ENCODE results near the gene ZCCHC14. TPM values are rescaled to one million over a fixed set of nuclear protein-coding genes. Genes with fewer than 3 reads are reported as not detected.

The ZCCHC14 gene
- total and polyA plus RNA-seq, 2 of the 13 experiments (the other 11 are each of a cell fraction or from before 2014, with no cell fraction given): 12.4 to 12.5 TPM

GRCh38 chr16:87375426-87376135 lies 117.2 kb downstream of the ZCCHC14 start:
- Histone ChIP-seq H3K27me3 (ENCODE audit: control insufficient read depth in 1 of 2, insufficient read depth in 2 of 2, low read length in 2 of 2) (no peaks in the 10 kb centered on the region; a peak in 1 of 5 replicates), H2AFZ (ENCODE audit: low read length) (no peak overlapping the region), H3K4me1 (ENCODE audit: insufficient read depth, low read length) (peaks cover 96% of the 10 kb centered on the region), H3K79me2 (ENCODE audit: insufficient read depth, low read length) (peaks cover 97% of the 10 kb centered on the region), H3K4me2 (ENCODE audit: low read depth, low read length) (0 out of 2 replicates have a peak overlapping the region, but pooled peaks have one; percentile 11), H3K27ac (ENCODE audit: extremely low read length, insufficient read depth, low read length) (peak overlapping the region; percentile 21), H3K9me3 (ENCODE audit: low read length) (no peaks in the 10 kb centered on the region), H3K9ac (ENCODE audit: insufficient read depth, low read depth, low read length) (no peak overlapping the region), H3K36me3 (replicated peaks in 1 of 2; ENCODE audit: control insufficient read depth in 1 of 2, insufficient read depth in 2 of 2, low read length in 2 of 2) (peaks cover 33 to 74% of the 10 kb centered on the region in 2 experiments), H4K20me1 (ENCODE audit: insufficient read depth, low read length) (peaks cover 99% of the 10 kb centered on the region), H3K4me3 (replicated peaks in 1 of 3; ENCODE audit: insufficient read depth in 1 of 3, low read depth in 2 of 3, low read length in 3 of 3) (no peak overlapping the region; a peak in 1 of 6 replicates)
- no TSS peak for BruUV-seq (replicated peaks)
- DNase-seq (ENCODE audit: low spot score) (no peak), FAIRE-seq (no peak), ATAC-seq (no peak)
- TF ChIP-seq AGO2 (optimal IDR thresholded peaks at IDR 0.05; ENCODE audit: low read depth, low read length) (peak; percentile 68), PCBP2 (optimal IDR thresholded peaks at IDR 0.05; ENCODE audit: low read depth, low read length, poor library complexity, severe bottlenecking) (no peak), ZNF354B (CRISPR knock-in tag; IDR thresholded peaks at IDR 0.05) (0 out of 2 replicates have a peak, but pooled peaks have one; percentile 41), RBFOX2 (IDR thresholded peaks at IDR 0.05; ENCODE audit: low read depth, low read length) (peak; percentile 64), ZNF121 (CRISPR knock-in tag; IDR thresholded peaks at IDR 0.05) (peak; percentile 71), RBM22 (optimal IDR thresholded peaks at IDR 0.05; ENCODE audit: low read length) (peak; percentile 78), ZNF672 (CRISPR knock-in tag; IDR thresholded peaks at IDR 0.05) (no peak)
- 90% methylated on average over 9 of the region's 9 CpGs for WGBS (ENCODE audit: low lambda C conversion rate)
- intact Hi-C loops (cut with micrococcal nuclease; ENCODE audit: unreplicated experiment): no loop called here
- POLR2A ChIA-PET: interaction anchor here (1.5 to 14.0 kb wide), 4 partner anchors 8 to 26 kb away, joined by 4 to 265 read pairs (median 15); partner anchors contain the start of gene FBXO31
- in situ Hi-C loops (cut with HindIII; ENCODE audit: extremely low pct_ligation_motif_present, low pct_unique_long_range_greater_than_20kb): loop anchor here (25.0 kb wide), 1 partner anchor 487 kb away; the partner anchor contains the start of gene SLC7A5
- CTCF ChIA-PET (ENCODE audit: low intra/inter-chr PET ratio, low total read pairs): no interaction called here

GRCh38 chr16:87374313-87374712 lies 118.5 kb downstream of the ZCCHC14 start:
- POLR2A ChIA-PET: interaction anchor here (1.5 to 14.0 kb wide), 4 partner anchors 9 to 24 kb away, joined by 4 to 265 read pairs (median 15); partner anchors contain the start of gene FBXO31
- no peak for ATAC-seq
- H4K20me1 ChIP-seq (ENCODE audit: insufficient read depth, low read length): peaks cover 99% of the 10 kb centered on the region

More at GRCh38 chr16:87374313-87374712, 118.5 kb downstream of the ZCCHC14 start:
- 95% methylated on average over 13 of the region's 13 CpGs for WGBS (ENCODE audit: low lambda C conversion rate)
- Histone ChIP-seq H3K4me3 (replicated peaks in 1 of 3; ENCODE audit: insufficient read depth in 1 of 3, low read depth in 2 of 3, low read length in 3 of 3) (no peak overlapping the region), H3K4me1 (ENCODE audit: insufficient read depth, low read length) (peaks cover 91% of the 10 kb centered on the region), H3K27me3 (ENCODE audit: control insufficient read depth in 1 of 2, insufficient read depth in 2 of 2, low read length in 2 of 2) (no peaks in the 10 kb centered on the region), H3K36me3 (replicated peaks in 1 of 2; ENCODE audit: control insufficient read depth in 1 of 2, insufficient read depth in 2 of 2, low read length in 2 of 2) (peaks cover 36 to 78% of the 10 kb centered on the region in 2 experiments), H3K79me2 (ENCODE audit: insufficient read depth, low read length) (peaks cover 97% of the 10 kb centered on the region), H3K9me3 (ENCODE audit: low read length) (no peaks in the 10 kb centered on the region), H3K9ac (ENCODE audit: insufficient read depth, low read depth, low read length) (no peak overlapping the region), H3K27ac (ENCODE audit: extremely low read length, insufficient read depth, low read length) (no peak overlapping the region), H3K4me2 (ENCODE audit: low read depth, low read length) (0 out of 2 replicates have a peak overlapping the region, but pooled peaks have one; percentile 1), H2AFZ (ENCODE audit: low read length) (no peak overlapping the region)
- TF ChIP-seq RBM22 (optimal IDR thresholded peaks at IDR 0.05; ENCODE audit: low read length): peak; percentile 89
- TF ChIP-seq CEBPB (IDR thresholded peaks at IDR 0.05; ENCODE audit: borderline replicate concordance, low read depth, low read length): peak; percentile 1; the same call in 1 of the 2 replicates
- TF ChIP-seq ZBTB7B (CRISPR knock-in tag; IDR thresholded peaks at IDR 0.05): no peak
- FAIRE-seq: no peak
- intact Hi-C loops (cut with micrococcal nuclease; ENCODE audit: unreplicated experiment) (no loop called here), in situ Hi-C loops (cut with HindIII; ENCODE audit: extremely low pct_ligation_motif_present, low pct_unique_long_range_greater_than_20kb) (no loop called here)
- BruUV-seq (replicated peaks): no TSS peak
- DNase-seq (ENCODE audit: low spot score): no peak
- CTCF ChIA-PET (ENCODE audit: low intra/inter-chr PET ratio, low total read pairs): no interaction called here

All from HepG2 (cell line).